Lower leg skin (tissue), 3 donors: ENCODE data around the gene COL21A1.

Experiments
- POLR2A ChIP-seq, 2 donors: fragments of 450-650 bp; IDR thresholded peaks; one replicate each; pipeline ENCODE4 v1.6.1; 2016 to 2017; ENCODE audit warnings: antibody characterized with exemption in 2 of 2, mild to moderate bottlenecking in 1 of 2, moderate library complexity in 1 of 2
- TF ChIP-seq, protein P1 (sequence below), 3 donors: fragments of 450-650 bp; IDR thresholded peaks; one replicate each; pipeline ENCODE4 v1.5.1; 2016; ENCODE audit warnings: antibody characterized with exemption in 3 of 3, mild to moderate bottlenecking in 3 of 3, moderate library complexity in 2 of 3

DNA sequence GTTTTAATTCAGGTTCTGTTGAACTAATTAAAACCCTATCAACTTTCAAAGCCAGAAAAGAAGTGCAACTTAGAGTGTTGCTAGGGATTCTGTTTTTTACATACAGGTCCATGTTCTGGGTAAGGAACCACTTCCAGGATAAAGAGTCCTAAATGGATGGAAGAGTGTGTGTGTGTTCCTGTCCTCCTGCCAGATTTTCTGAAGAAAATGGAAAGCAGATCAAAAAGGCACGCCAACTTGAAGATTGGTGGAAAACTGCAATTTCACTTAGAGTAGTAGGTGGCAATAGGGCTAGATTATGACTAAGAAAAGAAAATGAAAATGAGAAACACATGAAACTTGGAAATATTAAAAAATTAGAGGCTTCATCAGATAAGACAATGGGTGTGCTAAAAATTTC lies 85.3 kb downstream of the COL21A1 start:
- TF ChIP-seq, protein P1, sequence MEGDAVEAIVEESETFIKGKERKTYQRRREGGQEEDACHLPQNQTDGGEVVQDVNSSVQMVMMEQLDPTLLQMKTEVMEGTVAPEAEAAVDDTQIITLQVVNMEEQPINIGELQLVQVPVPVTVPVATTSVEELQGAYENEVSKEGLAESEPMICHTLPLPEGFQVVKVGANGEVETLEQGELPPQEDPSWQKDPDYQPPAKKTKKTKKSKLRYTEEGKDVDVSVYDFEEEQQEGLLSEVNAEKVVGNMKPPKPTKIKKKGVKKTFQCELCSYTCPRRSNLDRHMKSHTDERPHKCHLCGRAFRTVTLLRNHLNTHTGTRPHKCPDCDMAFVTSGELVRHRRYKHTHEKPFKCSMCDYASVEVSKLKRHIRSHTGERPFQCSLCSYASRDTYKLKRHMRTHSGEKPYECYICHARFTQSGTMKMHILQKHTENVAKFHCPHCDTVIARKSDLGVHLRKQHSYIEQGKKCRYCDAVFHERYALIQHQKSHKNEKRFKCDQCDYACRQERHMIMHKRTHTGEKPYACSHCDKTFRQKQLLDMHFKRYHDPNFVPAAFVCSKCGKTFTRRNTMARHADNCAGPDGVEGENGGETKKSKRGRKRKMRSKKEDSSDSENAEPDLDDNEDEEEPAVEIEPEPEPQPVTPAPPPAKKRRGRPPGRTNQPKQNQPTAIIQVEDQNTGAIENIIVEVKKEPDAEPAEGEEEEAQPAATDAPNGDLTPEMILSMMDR (IDR thresholded peaks at IDR 0.05) = no peak
- no peak for TF ChIP-seq POLR2A (IDR thresholded peaks at IDR 0.05)
